GM19025 (cell line): ENCODE measurements around the gene C2CD4C.
"Not testable (repeated sequence)": the region's sequence is repeated elsewhere in the genome, so short reads cannot be mapped to it uniquely, and the experiment has no call there.

Source experiments
- ATAC-seq: cut with Tn5 transposase; IDR thresholded peaks from one replicate; pipeline ENCODE4 v1.9.1; 2021; ENCODE audit warnings: mild to moderate bottlenecking, low read depth, moderate library complexity; ENCODE audit not compliant: unreplicated experiment

C2CD4C gene, protein sequence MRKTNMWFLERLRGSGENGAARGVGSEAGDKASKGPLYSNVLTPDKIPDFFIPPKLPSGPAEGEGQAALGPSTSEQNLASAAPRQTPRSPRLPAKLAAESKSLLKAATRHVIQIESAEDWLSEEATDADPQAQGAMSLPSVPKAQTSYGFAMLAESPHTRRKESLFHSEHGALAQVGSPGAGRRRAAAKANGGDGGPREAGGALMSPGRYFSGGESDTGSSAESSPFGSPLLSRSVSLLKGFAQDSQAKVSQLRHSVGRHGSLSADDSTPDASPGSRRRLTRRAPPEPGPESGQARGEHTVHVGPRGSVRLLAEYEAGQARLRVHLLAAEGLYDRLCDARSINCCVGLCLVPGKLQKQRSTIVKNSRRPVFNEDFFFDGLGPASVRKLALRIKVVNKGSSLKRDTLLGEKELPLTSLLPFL

DNA sequence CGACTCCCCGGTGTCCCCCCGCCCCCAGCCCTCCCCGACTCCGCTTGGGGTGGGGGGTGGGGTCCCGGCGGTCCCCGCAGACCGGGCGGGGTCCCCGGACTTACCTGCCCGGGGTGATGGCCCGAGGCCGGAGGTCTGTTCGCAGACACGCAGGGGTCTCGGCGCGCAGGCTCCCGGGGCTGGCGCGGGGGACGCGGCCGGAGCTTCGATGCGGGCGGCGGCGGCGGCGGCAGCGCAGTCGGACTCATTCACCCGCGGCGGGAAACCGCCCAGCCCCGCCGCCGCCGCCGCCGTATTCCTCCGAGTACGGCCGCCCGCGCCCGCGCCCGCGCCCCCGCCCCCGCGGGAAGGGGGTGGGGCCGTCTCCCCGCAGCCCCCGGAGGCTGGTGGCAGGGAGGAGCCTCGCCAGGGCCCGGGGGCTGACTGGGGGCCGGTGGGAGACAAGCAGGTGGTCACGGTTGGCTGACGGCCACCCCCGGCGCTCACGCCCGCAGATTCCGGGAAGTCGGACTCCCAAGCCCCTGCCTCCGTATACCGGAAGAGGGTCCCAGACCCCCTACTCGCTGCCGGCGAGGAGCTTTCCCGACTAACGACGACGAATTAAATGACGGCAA is at the start of gene C2CD4C:
Gene C2CD4C, minus strand, starts transcription at position 246 of the 614 bp plus-strand sequence. CDS start 786 bp downstream, outside the sequence.
- ATAC-seq: no peak

DNA sequence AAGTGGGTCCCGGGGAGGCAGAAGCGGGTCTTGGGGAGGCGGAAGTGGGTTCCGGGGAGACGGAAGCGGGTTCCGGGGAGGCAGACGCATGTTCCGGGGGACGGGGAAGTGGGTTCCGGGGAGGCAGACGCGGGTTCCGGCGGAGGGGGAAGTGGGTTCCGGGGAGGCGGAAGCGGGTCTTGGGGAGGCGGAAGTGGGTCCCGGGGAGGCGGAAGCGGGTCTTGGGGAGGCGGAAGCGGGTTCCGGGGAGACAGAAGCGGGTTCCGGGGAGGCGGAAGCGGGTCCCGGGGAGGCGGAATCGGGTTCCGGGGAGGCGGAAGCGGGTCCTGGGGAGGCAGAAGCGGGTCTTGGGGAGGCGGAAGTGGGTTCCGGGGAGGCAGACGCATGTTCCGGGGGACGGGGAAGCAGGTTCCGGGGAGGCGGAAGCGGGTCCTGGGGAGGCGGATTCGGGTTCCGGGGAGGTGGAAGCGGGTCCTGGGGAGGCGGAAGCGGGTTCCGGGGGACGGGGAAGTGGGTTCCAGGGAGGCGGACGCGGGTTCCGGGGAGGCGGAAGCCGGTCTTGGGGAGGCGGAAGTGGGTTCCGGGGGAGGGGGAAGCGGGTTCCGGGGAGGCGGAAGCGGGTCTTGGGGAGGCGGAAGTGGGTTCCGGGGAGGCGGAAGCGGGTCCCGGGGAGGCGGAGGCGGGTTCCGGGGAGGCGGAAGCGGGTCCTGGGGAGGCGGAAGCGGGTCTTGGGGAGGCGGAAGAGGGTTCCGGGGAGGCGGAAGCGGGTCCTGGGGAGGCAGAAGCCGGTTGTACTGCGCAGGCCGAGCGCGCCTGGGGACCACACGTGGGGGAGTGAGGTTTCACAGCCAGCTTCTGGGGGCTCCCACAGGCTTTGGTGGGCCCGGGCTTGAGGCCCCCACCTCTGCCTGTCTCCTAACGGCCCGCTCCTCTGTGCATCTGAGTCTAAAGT is 49.4 kb upstream of the C2CD4C start:
- no peak for ATAC-seq

DNA sequence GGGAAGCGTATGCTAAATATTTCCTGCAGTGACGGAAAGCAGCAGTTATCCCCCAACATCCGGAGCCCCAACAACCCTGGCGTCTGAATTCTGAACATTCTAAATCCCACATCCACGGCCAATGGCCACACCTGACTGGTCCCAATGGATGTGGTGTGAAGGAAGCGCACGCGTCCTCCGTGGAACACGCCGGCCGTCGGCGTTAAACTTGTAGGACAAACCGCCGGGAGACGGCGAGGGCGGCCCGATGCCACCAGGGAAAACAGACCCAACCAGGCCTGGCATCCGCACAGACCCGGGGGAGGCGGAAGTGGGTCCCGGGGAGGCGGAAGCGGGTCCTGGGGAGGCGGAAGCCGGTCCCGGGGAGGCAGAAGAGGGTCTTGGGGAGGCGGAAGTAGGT is 48.7 kb upstream of the C2CD4C start:
- no peak for ATAC-seq

- no peak for ATAC-seq
Observed at GRCh38 chr19:456547-457110, 47.7 kb upstream of the C2CD4C start.

- no peak for ATAC-seq
Observed at GRCh38 chr19:455851-456546, 47.1 kb upstream of the C2CD4C start.

DNA sequence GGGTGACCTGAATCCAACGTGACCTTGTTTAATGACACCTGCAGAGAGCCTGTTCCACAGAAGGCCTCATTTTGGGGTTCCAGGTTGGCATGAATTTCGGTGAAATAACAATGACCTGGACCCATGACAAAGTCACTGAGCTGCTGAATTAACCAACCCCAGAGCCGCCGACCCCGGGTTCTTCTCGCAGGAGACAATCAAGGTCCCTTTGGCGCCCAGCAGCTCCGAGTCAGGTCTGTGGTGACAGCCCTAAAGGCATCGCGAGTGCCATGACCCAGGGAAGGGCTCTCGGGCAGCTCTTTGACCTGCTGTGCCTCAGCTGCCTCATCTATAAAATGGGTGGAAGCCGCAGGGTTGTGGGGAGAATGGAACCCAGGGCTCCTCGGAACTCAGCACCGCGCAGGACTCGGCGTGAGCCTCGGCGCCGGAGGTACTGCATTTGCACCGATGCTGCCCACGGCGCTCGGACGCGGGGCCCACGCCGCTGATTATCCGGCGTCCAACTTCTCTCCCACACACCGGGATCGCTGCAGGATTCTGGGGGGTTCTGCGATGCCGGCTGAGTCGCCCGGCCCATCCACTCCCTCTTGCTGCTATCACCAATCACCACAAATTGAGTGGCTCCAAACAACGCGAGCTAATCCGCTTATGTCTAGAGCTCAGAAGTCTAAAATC is 46.2 kb upstream of the C2CD4C start:
- ATAC-seq: no peak

- no peak for ATAC-seq
Observed at GRCh38 chr19:453606-454005, 44.7 kb upstream of the C2CD4C start.

GRCh38 chr19:452829-453228 is 43.9 kb upstream of the C2CD4C start:
- no peak for ATAC-seq

- ATAC-seq: not testable (repeated sequence)
Observed at GRCh38 chr19:450912-451481, 42.0 kb upstream of the C2CD4C start.

GRCh38 chr19:449916-450315 is 41.0 kb upstream of the C2CD4C start:
- ATAC-seq: no peak

DNA sequence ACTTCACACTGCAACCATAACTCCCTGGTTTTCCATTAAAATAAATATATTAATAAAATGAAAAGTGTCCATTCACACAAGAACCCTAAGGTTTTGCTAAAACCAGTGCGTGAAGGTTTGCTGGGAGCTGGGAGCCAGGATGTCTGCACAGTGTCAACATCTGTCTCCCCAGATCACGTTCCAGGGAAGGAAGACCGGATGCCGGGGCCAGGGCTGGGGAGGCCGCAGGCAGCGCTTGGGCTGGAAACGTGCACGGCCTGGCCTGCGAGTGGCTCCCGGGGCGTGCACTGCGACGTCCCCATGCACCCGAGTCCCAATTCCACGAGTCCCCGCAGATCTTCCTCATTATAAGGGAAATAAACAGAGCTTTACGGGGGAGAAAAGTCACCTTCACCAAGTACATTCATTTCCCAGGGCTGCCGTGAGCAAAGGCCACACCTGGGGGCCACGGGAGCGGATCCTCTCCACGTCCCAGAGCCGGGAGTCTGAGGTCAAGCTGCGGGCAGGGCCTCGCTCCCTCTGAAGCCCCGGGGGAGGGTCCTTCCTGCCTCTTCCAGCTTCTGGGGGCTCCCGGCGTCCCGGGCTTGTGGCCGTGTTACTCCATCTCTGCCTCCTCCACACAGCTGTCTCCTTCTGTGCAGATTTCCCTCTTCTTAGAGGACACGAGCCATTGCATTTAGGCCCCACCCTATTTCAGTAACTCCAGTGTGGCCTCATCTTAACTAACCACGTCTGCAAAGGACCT is 39.0 kb upstream of the C2CD4C start:
- ATAC-seq: no peak

GRCh38 chr19:447064-447426 is 38.1 kb upstream of the C2CD4C start:
- ATAC-seq: no peak

DNA sequence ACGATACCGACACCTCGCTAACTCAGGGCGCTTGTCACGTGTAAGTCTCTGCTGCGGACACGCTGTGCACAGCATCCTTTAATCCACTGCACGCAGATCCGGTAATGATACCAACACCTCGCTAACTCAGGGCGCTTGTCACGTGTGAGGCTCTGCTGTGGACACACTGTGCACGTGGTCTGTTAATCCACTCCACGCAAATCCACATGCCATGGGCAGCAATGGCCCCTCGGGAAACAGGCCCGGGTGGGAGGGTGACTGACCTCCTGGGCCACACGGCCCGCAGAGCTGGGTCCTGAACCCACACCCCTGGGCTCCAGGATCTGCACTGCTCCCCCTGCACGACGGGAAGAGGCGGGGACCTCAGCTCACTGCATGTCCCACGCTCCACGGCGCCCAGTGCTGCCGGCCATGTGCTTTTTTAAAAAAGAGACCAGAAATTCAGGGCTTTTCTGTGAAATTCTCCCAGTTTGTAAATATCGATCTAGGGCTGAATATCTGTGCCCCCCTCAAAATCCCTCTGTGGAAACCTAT is 35.8 kb upstream of the C2CD4C start:
- no peak for ATAC-seq

- no peak for ATAC-seq
Observed at GRCh38 chr19:443005-443404, 34.1 kb upstream of the C2CD4C start.

- no peak for ATAC-seq
Observed at GRCh38 chr19:442085-442484, 33.1 kb upstream of the C2CD4C start.

GRCh38 chr19:441213-441836 is 32.4 kb upstream of the C2CD4C start:
- ATAC-seq: no peak

GRCh38 chr19:440391-441212 is 31.7 kb upstream of the C2CD4C start:
- ATAC-seq: no peak
